Measurements from ENCODE around the gene VPS16.

GRCh38 chr20:2869381-2869780, 28.8 kb downstream of the VPS16 start:
- TF ChIP-seq CTCF (IDR thresholded peaks at IDR 0.05) (no peak), EP300 (IDR thresholded peaks at IDR 0.05) (no peak), POLR2A (IDR thresholded peaks at IDR 0.05; ENCODE audit: low read depth) (no peak)
